GM19463 (cell line): Measurements from ENCODE around the gene TEX11.
"Not testable (repeated sequence)": the region's sequence is repeated elsewhere in the genome, so short reads cannot be mapped to it uniquely, and the experiment has no call there.

Experiments
- ATAC-seq: cut with Tn5 transposase; IDR thresholded peaks from one replicate; pipeline ENCODE4 v1.9.1; 2021; ENCODE audit warnings: mild to moderate bottlenecking, moderate library complexity; ENCODE audit not compliant: unreplicated experiment

Gene TEX11

DNA sequence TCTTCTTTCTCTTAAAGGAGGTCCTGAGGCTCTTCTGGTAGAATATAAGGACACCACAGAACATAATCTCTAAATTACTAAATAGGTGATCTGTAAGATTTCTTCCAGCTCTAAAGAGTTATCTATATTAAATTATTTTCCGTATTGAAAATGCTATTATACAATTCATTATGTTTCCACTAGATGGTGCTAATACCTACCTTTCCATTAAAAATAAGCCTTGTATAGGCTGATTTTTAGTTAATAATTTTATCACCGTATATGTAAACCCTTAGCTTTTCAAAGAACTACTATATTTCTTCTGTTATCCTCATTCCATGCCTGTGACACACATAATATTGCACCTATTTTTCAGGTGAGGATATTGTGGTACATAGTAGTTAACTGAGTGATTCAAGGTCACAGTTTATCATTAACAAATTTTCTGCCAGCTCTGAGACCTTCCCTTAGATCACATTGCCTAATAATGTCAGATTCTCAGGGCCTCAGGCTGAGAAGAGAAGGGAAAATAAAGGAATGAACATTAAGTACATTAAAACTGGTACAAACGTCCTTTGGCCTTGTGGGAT, 138.8 kb downstream of the TEX11 start:
- no peak for ATAC-seq

DNA sequence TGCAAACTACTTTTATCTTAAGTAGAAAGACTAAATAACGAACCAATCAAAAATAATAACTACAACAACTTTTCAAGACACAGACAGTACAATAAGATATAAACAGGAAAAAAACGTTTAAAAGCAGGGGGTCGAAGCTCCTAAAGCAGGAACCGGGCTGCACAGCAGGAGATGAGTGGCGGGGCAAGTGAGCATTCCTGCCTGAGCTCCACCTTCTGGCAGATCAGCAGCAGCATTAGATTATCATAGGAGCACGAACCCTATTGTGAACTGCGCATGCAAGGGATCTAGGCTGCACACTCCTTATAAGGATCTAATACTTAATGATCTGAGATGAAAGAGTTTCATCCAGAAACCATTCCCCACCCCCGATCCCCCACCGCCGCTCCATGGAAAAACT, 146.2 kb downstream of the TEX11 start:
- ATAC-seq, result no peak

DNA sequence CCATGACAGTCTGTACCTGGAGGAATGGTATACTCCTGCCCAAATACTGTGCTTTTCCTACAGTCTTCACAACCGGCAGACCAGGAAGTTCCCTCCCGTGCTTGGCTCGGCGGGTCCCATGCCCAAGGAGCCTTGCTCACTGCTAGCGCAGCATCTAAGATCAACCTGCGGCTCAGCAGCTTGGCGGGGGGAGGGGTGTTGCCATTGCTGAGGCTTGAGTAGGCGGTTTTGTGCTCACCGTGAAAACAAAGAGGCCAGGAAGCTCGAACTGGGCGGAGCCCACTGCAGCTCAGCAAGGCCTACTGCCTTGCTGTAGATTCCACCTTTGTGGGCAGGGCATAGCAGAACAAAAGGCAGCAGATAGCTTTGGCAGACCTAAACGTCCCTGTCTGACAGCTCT, 152.7 kb downstream of the TEX11 start:
- no peak for ATAC-seq

DNA sequence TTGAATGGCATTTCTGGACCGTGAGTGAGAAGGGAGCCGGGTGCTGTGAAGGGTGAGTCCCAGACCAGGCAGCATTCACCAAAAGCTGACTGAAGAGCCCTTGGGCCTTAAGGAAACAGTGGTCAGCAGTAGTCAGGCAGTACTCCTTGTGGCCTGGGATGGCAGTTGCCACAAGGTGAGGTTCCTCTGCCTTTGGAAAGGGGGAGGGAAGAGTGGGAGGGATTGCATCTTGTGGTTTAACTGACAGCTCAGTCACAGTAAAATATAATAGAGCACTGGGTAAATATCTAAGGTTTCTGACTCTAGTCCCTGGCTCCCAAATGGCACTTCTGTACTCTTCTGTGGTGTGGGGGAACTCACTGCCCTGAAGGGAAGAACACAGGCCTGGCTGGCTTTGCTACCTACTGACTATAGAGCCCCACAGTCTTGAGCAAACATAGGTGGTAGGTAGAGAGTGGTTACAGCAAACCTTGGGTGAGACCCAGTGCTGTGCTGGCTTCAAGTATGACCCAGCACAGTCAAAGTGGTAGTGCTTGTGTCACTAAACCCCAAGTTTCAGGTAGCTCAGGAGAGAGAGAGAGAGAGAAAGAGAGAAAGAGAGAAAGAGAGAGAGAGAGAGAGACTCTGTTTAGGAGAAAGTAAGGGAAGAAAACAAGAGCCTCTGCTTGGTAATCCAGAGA, 154.2 kb downstream of the TEX11 start:
- ATAC-seq, result no peak

DNA sequence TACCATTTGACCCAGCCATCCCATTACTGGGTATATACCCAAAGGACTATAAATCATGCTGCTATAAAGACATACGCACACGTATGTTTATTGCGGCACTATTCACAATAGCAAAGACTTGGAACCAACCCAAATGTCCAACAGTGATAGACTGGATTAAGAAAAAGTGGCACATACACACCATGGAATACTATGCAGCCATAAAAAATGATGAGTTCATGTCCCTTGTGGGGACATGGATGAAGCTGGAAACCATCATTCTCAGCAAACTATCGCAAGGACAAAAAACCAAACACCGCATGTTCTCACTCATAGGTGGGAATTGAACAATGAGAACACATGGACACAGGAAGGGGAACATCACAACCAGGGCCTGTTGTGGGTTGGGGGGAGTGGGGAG, 174.7 kb downstream of the TEX11 start:
- not testable (repeated sequence) for ATAC-seq

DNA sequence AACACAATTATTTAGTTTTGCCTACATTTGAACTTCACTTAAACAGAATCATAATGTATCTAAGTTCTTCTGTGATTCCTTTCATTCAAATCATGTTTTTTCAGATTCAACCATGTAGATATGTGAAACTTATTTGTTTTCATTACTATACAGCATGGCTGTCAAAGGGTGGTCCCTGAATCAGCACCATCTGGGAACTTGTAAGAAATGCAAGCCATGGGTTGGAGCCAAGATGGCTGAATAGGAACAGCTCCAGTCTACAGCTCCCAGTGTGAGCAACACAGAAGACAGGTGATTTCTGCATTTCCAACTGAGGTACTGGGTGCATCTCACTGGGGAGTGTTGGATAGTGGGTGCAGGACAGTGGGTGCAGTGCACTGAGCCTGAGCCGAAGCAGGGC, 180.6 kb downstream of the TEX11 start:
- not testable (repeated sequence) for ATAC-seq

DNA sequence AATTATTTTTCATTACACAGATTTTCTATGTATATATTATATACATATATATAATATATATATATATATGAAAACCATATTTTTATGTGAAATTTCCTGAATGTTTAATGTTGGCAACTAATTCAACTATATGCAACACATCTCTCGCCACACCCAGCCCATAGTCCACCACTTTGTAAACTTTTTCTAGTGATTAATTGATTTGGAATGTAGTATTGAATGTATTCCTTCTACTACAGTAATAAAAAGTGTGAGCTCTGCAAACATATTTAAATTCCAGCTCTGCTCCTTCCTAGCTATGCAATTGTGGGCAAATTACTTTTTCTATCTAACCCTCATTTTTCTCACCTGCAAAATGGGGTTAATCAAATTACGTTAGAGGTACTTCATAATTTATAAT, 187.8 kb downstream of the TEX11 start:
- no peak for ATAC-seq

DNA sequence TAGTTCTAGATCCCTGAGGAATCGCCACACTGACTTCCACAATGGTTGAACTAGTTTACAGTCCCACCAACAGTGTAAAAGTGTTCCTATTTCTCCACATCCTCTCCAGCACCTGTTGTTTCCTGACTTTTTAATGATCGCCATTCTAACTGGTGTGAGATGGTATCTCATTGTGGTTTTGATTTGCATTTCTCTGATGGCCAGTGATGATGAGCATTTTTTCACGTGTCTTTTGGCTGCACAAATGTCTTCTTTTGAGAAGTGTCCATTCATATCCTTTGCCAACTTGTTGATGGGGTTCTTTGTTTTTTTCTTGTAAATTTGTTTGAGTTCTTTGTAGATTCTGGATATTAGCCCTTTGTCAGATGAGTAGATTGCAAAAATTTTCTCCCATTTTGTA, 197.2 kb downstream of the TEX11 start:
- not testable (repeated sequence) for ATAC-seq

DNA sequence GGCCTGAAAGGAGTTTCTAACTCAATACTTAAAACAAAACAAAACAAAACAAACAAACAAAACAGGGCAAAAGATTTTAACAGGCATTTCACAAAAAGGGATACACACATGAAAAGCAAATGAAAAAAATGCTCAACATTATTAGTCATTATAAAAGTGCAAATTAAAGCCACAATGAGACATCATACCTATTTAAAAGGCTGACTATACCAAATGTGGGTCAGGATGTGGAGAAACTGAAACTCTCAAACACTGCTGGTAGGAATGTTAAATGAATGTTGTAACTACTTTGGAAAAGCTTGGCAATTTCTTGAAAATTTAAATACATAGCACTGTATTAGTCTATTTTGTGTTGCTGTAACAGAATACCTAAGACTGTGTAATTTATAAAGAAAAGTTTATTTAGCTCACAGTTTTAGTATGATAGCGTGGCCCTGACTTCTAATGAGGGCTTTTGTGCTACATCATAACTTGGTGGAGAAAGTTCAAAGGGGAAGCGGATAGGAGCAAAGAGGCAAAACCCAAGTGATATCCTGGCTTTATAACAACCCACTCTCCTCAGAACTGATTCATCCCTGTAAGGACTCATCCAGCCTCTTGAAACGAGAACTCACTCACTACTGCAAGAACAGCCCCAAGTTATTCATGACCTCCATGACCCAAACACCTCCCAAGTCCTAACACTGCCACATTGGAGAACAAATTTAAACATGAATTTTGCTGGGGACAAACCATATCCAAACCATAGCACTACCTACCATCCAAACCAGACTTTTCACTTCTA, 214.0 kb downstream of the TEX11 start:
- no peak for ATAC-seq

DNA sequence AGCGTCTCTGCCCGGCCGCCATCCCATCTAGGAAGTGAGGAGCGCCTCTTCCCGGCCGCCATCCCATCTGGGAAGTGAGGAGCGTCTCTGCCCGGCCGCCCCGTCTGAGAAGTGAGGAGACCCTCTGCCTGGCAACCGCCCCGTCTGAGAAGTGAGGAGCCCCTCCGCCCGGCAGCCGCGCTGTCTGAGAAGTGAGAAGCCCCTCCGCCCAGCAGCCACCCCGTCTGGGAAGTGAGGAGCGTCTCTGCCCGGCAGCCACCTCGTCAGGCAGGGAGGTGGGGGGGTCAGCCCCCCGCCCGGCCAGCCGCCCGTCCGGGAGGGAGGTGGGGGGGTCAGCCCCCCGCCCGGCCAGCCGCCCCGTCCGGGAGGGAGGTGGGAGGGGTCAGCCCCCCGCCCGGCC, 229.1 kb downstream of the TEX11 start:
- not testable (repeated sequence) for ATAC-seq

DNA sequence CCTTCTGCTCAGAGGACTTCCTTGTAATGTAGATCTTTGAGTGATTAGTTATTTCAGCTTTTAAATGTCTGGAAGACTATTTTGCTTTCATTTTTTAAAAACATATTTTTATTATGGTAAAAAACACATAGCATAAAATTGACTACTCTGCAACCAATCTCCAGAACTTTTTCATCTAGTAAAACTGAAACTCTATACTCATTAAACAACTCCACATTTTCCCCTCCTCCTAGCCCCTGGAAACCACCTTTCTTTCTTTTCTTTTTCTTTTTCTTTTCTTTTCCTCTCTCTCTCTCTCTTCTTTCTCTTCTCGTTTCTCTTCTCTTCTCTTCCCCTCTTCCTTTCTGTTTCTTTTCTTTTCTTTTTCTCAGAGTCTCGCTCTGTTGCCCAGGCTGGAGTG, 233.2 kb downstream of the TEX11 start:
- ATAC-seq, result no peak

DNA sequence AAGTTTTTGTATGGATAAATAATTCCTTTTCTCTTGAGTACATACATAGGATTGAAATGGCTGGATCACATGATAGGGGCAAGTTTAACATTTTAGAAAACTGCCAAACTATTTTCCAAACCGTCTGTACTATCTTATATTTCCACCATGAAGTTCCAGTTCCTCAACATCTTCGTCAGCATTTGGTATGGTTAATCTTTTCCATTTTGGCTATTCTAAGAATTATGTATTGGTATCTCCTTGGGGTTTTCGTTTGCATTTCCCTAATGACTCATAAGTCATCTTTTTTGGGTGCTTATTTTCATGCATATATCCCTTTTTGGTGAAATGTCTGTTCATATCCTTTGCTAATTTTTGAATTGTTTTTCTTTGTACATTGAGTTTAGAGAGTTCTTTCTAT, 236.2 kb downstream of the TEX11 start:
- no peak for ATAC-seq

DNA sequence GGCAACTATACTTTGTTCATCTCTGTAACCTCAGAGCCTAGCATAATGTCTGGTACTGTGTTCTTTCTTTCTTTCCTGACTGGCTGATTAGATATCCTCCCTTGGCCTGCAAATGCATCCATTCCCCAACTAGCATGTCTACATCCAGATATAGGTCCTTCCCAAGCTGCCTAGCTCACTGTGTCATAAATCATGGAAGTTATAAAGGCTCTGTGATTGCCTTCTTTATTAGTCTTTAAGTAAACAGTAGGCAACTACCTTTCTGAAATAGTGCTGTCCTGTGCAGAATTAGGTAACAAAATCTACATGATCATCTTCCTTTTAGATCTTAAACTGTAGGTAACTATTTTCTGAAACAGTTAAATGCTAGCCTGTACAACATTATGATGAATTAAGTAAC, 239.4 kb downstream of the TEX11 start:
- ATAC-seq, result no peak

DNA sequence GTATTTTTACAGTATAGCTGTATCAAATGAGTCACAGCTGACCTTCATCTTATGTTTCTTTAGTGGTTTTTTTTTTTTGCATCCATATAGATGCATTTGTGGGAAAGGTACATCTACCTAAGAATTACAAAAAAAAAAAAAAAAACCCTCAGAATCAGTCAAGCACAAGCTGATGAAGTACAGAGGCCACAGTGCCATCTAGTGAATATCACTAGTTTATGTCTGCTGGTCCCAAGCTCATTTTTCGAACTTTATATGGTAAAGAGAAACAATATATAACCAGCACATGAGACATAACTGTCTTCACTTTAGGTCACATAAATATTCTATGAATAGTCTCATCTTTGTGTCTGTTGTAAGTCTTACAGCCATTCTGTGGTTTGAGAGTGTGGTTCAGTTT, 243.8 kb downstream of the TEX11 start:
- no peak for ATAC-seq

DNA sequence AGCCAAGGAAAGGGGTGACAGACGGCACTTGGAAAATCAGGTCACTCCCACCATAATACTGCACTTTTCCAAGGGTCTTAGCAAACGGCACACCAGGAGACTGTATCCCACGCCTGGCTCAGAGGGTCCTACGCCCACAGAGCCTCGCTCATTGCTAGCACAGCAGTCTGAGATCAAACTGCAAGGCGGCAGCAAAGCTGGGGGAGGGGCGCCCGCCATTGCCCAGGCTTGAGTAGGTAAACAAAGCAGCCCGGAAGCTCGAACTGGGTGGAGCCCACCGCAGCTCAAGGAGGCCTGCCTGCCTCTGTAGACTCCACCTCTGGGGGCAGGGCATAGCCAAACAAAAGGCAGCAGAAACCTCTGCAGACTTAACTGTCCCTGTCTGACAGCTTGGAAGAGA, 247.4 kb downstream of the TEX11 start:
- not testable (repeated sequence) for ATAC-seq

DNA sequence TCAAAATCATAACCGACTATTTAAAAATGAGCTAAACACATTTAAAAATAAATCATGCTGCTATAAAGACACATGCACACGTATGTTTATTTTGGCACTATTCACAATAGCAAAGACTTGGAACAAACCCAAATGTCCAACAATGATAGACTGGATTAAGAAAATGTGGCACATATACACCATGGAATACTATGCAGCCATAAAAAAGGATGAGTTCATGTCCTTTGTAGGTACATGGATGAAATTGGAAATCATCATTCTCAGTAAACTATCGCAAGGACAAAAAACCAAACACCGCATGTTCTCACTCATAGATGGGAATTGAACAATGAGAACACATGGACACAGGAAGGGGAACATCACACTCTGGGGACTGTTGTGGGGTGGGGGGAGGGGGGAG, 251.0 kb downstream of the TEX11 start:
- not testable (repeated sequence) for ATAC-seq

DNA sequence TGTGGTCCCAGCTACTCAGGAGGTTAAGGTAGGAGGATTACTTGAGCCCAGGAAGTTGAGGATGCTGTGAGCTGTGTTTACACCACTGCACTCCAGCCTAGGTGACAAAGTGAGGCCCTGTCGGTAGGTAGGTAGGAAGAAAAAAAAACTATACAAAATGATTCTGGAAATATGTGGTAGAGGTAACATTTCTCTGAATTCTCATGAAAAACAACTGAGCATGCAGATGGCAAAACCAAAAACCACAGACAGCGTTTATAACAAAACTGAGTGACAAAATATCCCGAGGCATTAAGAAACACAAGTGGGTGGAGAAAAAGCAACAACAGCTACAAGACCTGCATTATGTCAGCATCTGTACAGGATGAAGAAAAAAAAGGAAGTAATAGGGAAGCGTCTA, 252.2 kb downstream of the TEX11 start:
- ATAC-seq, result no peak

DNA sequence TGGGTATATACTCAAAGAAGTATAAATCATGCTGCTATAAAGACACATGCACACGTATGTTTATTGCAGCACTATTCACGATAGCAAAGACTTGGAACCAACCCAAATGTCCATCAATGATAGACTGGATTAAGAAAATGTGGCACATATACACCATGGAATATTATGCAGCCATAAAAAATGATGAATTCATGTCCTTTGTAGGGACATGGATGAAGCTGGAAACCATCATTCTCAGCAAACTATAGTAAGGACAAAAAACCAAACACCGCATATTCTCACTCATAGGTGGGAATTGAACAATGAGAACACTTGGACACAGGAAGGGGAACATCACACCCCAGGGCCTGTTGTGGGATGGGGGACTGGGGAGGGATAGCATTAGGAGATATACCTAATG, 260.6 kb downstream of the TEX11 start:
- ATAC-seq, result not testable (repeated sequence)

DNA sequence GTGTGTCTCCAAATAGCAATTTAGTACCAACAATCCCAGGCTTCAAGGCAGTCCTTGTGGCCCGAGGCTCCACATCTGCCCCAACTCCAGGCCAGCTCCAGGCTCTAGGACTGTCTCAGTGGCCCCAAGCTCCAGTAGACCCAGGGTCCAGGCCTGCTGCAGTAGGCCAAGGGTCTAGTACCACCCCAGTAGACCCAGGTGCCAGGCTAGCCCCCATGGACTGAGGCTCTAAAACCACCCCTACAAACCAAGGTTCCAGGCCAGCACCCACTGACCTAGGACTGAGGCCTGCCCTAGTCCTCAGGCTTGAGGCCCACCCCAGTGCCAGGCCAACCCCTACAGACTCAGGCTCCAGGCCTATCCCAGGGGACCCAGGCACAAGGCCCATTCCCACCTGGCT, 272.3 kb downstream of the TEX11 start:
- ATAC-seq, result no peak

DNA sequence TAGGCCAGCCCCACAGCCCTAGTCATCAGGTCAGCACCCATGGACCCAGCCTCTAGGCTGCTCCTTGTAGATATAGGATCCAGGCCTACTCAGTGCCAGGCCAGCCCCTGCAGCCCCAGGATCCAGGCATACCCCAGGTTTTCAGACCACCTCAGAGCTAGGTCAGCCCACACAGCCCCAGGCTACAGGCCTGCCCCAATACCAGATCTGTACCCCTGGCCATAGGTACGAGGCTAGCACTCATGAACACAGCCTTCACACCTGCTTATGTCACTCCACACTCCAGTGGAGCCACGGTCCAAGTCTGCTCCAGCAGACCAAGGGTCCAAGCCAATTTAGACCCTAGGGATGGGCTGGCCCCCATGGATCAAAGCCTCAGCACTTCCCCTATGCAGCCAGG, 272.8 kb downstream of the TEX11 start:
- no peak for ATAC-seq

DNA sequence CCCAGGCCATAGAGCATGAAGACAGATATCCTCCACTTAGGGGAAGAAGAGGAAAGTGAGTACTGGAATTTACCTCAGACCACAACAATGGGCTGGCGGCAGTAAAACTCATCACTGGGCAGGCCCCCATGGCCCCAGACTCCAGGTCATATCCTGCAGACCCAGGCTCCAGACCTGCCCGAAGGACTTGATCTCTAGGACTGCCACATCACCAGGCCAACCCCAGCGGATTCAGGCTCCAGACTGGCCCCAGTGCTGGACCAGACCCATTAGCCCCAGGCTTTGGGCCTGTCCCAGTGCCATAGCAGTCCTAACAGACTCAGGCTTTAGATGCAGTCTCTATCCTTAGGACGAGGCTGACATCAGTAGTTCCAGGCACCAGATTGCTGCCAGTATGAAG, 273.3 kb downstream of the TEX11 start:
- no peak for ATAC-seq

DNA sequence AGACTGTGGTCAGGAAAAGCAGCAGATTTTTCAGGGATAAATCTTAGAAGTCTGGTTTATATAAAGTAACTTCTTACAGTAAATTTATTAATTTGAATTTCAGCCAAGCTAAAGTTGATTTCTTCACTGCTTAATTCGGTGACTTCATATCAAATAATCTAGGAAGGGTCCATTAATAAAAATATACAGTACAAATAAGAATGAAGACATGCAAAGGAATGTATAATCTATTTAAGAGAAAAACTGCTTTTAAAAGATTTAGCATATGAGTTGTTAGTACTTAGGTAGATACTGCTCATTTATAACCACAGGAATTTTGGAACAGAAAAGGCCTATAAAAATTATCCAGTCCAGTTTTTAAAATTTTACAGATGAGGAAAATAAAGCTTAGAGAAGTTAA, 286.8 kb downstream of the TEX11 start:
- ATAC-seq, result no peak
